OCI-LY7 (cell line): ENCODE measurements around the gene OLFML2B.

ENCODE experiments used
- CTCF ChIP-seq: fragments of 200-600 bp; sonication (generic); conservative IDR thresholded peaks from 2 replicates; pipeline ENCODE4 v1.5.1; 2014; ENCODE audit warnings: mild to moderate bottlenecking, antibody characterized with exemption, low read length, moderate library complexity, mixed read lengths
- EZH2phosphoT487 ChIP-seq: fragments of 200-600 bp; sonication (generic); IDR thresholded peaks from 2 replicates; pipeline ENCODE4 v1.6.1; 2018; ENCODE audit warnings: low read depth, borderline replicate concordance, mild to moderate bottlenecking, mixed run types, antibody characterized with exemption, low read length, moderate library complexity, mixed read lengths

GRCh38 chr1:162016631-162017030 is 7.0 kb downstream of the OLFML2B start:
- TF ChIP-seq CTCF (no peak), EZH2phosphoT487 (no peak)
